HepG2 (cell line): ENCODE measurements around the gene FOXD2. TPM values are rescaled to one million over a fixed set of nuclear protein-coding genes. Genes with fewer than 3 reads are reported as not detected.

Experiments
- ATAC-seq: fragments of 200-7000 bp; cut with Tn5 transposase; 3 replicates; pipeline ENCODE4 v1.9.1; 2020; ENCODE audit warnings: mild to moderate bottlenecking, moderate library complexity
- BruUV-seq: library from RNA; stranded (reverse); fragments of 400-500 nt; replicated peaks from 2 replicates; lab custom pipeline; 2021; lab: Mats Ljungman, UMichigan
- CTCF ChIA-PET: fragments of 300-600 bp; formaldehyde crosslinking; extraction: SDS; loops from one replicate; lab custom pipeline; 2021; ENCODE audit warnings: low total read pairs, inconsistent platforms, low intra/inter-chr PET ratio; lab: Yijun Ruan, JAX
- POLR2A ChIA-PET: fragments of 350-600 bp; sonication (Branson Sonifier 250); formaldehyde crosslinking; loops from one replicate; lab custom pipeline; 2020; ENCODE audit warnings: antibody characterized with exemption, inconsistent platforms; lab: Yijun Ruan, JAX
- DNase-seq: peaks from one replicate; pipeline ENCODE4 v3.0.0-alpha.2; 2015; ENCODE audit warnings: low spot score
- FAIRE-seq: peaks from 3 replicates; lab custom pipeline; 2011; peaks lifted over from hg19 to GRCh38; lab: Jason Lieb, UNC
- H2AFZ ChIP-seq: one replicate; pipeline ENCODE4 v1.6.1; 2011; ENCODE audit warnings: low read length, inconsistent platforms
- H3K27ac ChIP-seq: fragments of 300-600 bp; 3 replicates; pipeline ENCODE4 v1.8.0; 2011; ENCODE audit warnings: mixed run types, mild to moderate bottlenecking, mixed read lengths, low read length, inconsistent platforms; ENCODE audit not compliant: insufficient read depth; ENCODE audit errors: extremely low read length
- H3K27me3 ChIP-seq, 2 experiments: fragments of 200-600 bp in 1 of 2; 2 replicates in 1 of 2; 3 replicates in 1 of 2; pipeline versions ENCODE4 v1.6.0 to v1.8.0; 2011; ENCODE audit warnings: low read length in 2 of 2, mild to moderate bottlenecking in 2 of 2, moderate library complexity in 2 of 2, inconsistent platforms in 1 of 2; ENCODE audit not compliant: insufficient read depth in 2 of 2, control insufficient read depth in 1 of 2
- H3K36me3 ChIP-seq, 2 experiments: fragments of 200-600 bp in 1 of 2; replicated peaks in 1 of 2; 2 replicates in 1 of 2; 3 replicates in 1 of 2; pipeline versions ENCODE4 v1.5.1 to v1.8.0; 2011; ENCODE audit warnings: low read length in 2 of 2, inconsistent platforms in 1 of 2; ENCODE audit not compliant: insufficient read depth in 2 of 2, control insufficient read depth in 1 of 2
- H3K4me1 ChIP-seq: 2 replicates; pipeline ENCODE4 v1.5.1; 2012; ENCODE audit warnings: low read length, inconsistent platforms; ENCODE audit not compliant: insufficient read depth
- H3K4me2 ChIP-seq: 2 replicates; pipeline ENCODE4 v1.6.0; 2011; ENCODE audit warnings: low read depth, low read length, inconsistent platforms
- H3K4me3 ChIP-seq, 3 experiments: fragments of 200-600 bp in 1 of 3; sonication (generic), shearing (Covaris generic) in 1 of 3; replicated peaks in 1 of 3; 2 replicates each; pipeline ENCODE4 v1.5.1; 2011 to 2016; ENCODE audit warnings: low read length in 3 of 3, inconsistent platforms in 2 of 3, low read depth in 2 of 3, mild to moderate bottlenecking in 2 of 3, control low read depth in 1 of 3, mixed read lengths in 1 of 3; ENCODE audit not compliant: insufficient read depth in 1 of 3
- H3K79me2 ChIP-seq: one replicate; pipeline ENCODE4 v1.6.1; 2011; ENCODE audit warnings: low read length, inconsistent platforms; ENCODE audit not compliant: insufficient read depth
- H3K9ac ChIP-seq: 2 replicates; pipeline ENCODE4 v1.6.0; 2011; ENCODE audit warnings: mild to moderate bottlenecking, low read depth, low read length, inconsistent platforms; ENCODE audit not compliant: insufficient read depth
- H3K9me3 ChIP-seq: 2 replicates; pipeline ENCODE4 v1.5.1; 2012; ENCODE audit warnings: mild to moderate bottlenecking, low read length
- H4K20me1 ChIP-seq: 2 replicates; pipeline ENCODE4 v1.6.0; 2011; ENCODE audit warnings: inconsistent platforms, mild to moderate bottlenecking, low read length, moderate library complexity; ENCODE audit not compliant: insufficient read depth
- GABPA ChIP-seq, 2 experiments: IDR thresholded peaks; 2 replicates each; pipeline ENCODE4 v1.6.1; 2011 to 2016; ENCODE audit warnings: low read depth in 2 of 2, low read length in 1 of 2, missing biosample characterization in 1 of 2, missing genetic modification characterization in 1 of 2
- HMG20B ChIP-seq: conservative IDR thresholded peaks from 2 replicates; pipeline ENCODE4 v1.6.1; 2016; ENCODE audit warnings: missing genetic modification reagents, missing compliant biosample characterization
- PAWR ChIP-seq: sonication (generic); formaldehyde crosslinking; IDR thresholded peaks from 2 replicates; pipeline ENCODE4 v1.4.0; 2020; ENCODE audit warnings: missing genetic modification reagents, mild to moderate bottlenecking, borderline replicate concordance
- RFX1 ChIP-seq: fragments of 450-650 bp; IDR thresholded peaks from 2 replicates; pipeline ENCODE4 v1.6.1; 2017
- TBP ChIP-seq: sonication (generic); formaldehyde crosslinking; IDR thresholded peaks from 2 replicates; pipeline ENCODE4 v1.5.0; 2020; ENCODE audit warnings: missing genetic modification reagents
- U2AF1 ChIP-seq: fragments of 200-400 bp; formaldehyde crosslinking; optimal IDR thresholded peaks from 2 replicates; pipeline ENCODE3; 2017; ENCODE audit warnings: mild to moderate bottlenecking, low read depth, low read length
- ZFX ChIP-seq: sonication (generic); formaldehyde crosslinking; IDR thresholded peaks from 2 replicates; pipeline ENCODE4 v1.4.0; 2020; ENCODE audit warnings: mild to moderate bottlenecking, low read depth, missing genetic modification reagents, moderate library complexity
- ZNF460 ChIP-seq: sonication (generic); formaldehyde crosslinking; IDR thresholded peaks from 2 replicates; pipeline ENCODE4 v1.5.1; 2020; ENCODE audit warnings: missing genetic modification reagents, mild to moderate bottlenecking, borderline replicate concordance
- ZNF549 ChIP-seq: sonication (generic); formaldehyde crosslinking; IDR thresholded peaks from 2 replicates; pipeline ENCODE4 v1.5.0; 2020; ENCODE audit warnings: missing genetic modification reagents
- ZNF674 ChIP-seq: sonication (generic); formaldehyde crosslinking; IDR thresholded peaks from 2 replicates; pipeline ENCODE4 v1.5.0; 2020; ENCODE audit warnings: low read depth, mild to moderate bottlenecking, missing genetic modification reagents
- ZZZ3 ChIP-seq: sonication (generic); formaldehyde crosslinking; IDR thresholded peaks from 2 replicates; pipeline ENCODE4 v1.4.0; 2020; ENCODE audit warnings: missing genetic modification reagents, mild to moderate bottlenecking, borderline replicate concordance
- WGBS: methylation state at CpG from one replicate; pipeline ENCODE4 v1.1.6; 2017; ENCODE audit warnings: low lambda C conversion rate; 5-methylcytosine and 5-hydroxymethylcytosine counted together
- in situ Hi-C: cut with HindIII; loops from 2 replicates; pipeline ENCODE4 v1.10.0; 2017; ENCODE audit warnings: low pct_unique_long_range_greater_than_20kb; ENCODE audit not compliant: extremely low pct_ligation_motif_present
- intact Hi-C: fragments of 100-400 bp; cut with micrococcal nuclease; formaldehyde crosslinking; loops from one replicate; pipeline ENCODE4 v1.10.0; 2022; ENCODE audit not compliant: unreplicated experiment
- polyA plus RNA-seq, 8 experiments: library from polyadenylated mRNA; depleted of rRNA in 3 of 8; stranded (reverse) in 7 of 8; unstranded in 1 of 8; fragments of >200 nt; fragmentation: Illumina TruSeq in 4 of 8; extraction: Trizol in 4 of 8; gene quantifications; 2 replicates each; pipeline versions ENCODE4 v1.2.1 to v1.2.3, GENCODE V29; 2011 to 2016; ENCODE audit warnings: low read depth in 4 of 8, missing spikeins in 1 of 8, mixed read lengths in 1 of 8; ENCODE audit not compliant: insufficient read depth in 1 of 8
- total RNA-seq, 5 experiments: library from RNA; depleted of rRNA; stranded (reverse); fragments of >200 nt; fragmentation: Illumina TruSeq; extraction: Trizol; gene quantifications; 2 replicates each; pipeline ENCODE4 v1.2.3, GENCODE V29; 2016; ENCODE audit warnings: low read depth in 1 of 5
- TF ChIP-seq, protein P1 (sequence below): sonication (generic); formaldehyde crosslinking; IDR thresholded peaks from 2 replicates; pipeline ENCODE4 v1.9.0; 2021; ENCODE audit warnings: missing genetic modification reagents, mild to moderate bottlenecking, borderline replicate concordance
- TF ChIP-seq, protein P2 (sequence below): sonication (generic); formaldehyde crosslinking; IDR thresholded peaks from 2 replicates; pipeline ENCODE4 v1.5.0; 2020; ENCODE audit warnings: missing genetic modification reagents
- TF ChIP-seq, protein P3 (sequence below): sonication (generic); formaldehyde crosslinking; IDR thresholded peaks from 2 replicates; pipeline ENCODE4 v1.5.1; 2020; ENCODE audit warnings: mild to moderate bottlenecking, missing genetic modification reagents, moderate library complexity
- TF ChIP-seq, protein P4 (sequence below), 2 experiments: fragments of 450-650 bp in 1 of 2; sonication (generic) in 1 of 2; formaldehyde crosslinking; IDR thresholded peaks; 2 replicates each; pipeline versions ENCODE4 v1.5.0 to v1.8.0; 2020 to 2022; ENCODE audit warnings: mild to moderate bottlenecking in 1 of 2, missing genetic modification reagents in 1 of 2

FOXD2 gene
- total and polyA plus RNA-seq, 2 of the 13 experiments (the other 11 are each of a cell fraction or from before 2014, with no cell fraction given) = 0.01 to 0.09 TPM

DNA sequence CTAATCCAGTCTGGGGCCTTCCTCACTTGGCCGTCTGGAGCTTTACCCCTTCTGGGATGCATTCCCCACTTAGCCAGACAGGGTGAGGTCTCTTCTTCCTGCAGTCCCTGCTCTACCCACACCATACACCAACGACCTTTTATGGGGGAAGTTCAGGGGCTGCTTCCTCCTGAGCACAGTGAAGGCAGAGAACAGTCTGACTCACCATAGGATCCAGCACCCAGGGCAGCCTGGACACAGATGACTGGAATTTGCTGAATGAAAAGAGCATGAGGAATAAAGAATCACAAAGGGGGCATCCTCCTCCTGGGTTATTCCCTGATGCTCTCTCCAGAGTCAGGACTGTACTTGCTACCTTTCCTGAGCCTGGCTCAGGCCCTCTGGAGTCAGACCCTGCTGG, 26.4 kb upstream of the FOXD2 start (continued):
- TF ChIP-seq, protein P1, sequence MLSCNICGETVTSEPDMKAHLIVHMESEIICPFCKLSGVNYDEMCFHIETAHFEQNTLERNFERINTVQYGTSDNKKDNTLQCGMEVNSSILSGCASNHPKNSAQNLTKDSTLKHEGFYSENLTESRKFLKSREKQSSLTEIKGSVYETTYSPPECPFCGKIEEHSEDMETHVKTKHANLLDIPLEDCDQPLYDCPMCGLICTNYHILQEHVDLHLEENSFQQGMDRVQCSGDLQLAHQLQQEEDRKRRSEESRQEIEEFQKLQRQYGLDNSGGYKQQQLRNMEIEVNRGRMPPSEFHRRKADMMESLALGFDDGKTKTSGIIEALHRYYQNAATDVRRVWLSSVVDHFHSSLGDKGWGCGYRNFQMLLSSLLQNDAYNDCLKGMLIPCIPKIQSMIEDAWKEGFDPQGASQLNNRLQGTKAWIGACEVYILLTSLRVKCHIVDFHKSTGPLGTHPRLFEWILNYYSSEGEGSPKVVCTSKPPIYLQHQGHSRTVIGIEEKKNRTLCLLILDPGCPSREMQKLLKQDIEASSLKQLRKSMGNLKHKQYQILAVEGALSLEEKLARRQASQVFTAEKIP = no peak
- TF ChIP-seq, all 625 proteins: peak for 0

DNA sequence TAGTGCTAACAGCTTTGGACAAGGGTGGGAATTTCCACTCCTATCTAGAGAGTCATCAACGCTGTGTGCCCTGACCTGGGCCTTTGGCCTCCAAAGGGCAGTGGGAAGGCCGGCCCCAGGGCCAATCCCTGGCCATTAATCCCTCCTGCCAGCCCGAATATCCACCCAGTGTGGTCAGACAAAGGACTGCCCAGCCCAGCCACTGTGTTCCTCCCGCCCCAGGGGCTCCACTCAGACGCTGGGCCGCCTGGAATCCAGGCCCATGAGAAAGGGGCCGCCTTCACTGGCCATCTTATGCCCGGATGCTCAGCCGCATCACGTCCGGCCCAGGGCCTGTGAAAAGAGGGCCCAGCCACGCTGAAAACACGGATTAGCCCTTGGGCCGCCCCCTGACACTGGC, 25.4 kb upstream of the FOXD2 start:
- ChIA-PET POLR2A (no interaction called here), CTCF (no interaction called here)
- no CpG with 5 or more reads among the region's 14 CpGs for WGBS
- in situ Hi-C loops (no loop called here), intact Hi-C loops (no loop called here)
- H3K4me2 ChIP-seq = peak overlapping the region; percentile 33
- H3K27me3 ChIP-seq = peaks cover 2 to 39% of the 10 kb centered on the region in 2 experiments; a peak in 4 of 5 replicates
- H3K9ac ChIP-seq = no peak overlapping the region
- ATAC-seq (peak; percentile 67), DNase-seq (no peak), FAIRE-seq (no peak)
- no peaks in the 10 kb centered on the region for H3K79me2 ChIP-seq
- no peaks in the 10 kb centered on the region for H4K20me1 ChIP-seq
- no peaks in the 10 kb centered on the region for H3K36me3 ChIP-seq
- peak overlapping the region in 1 of 3 experiments; percentile 25; a peak in 1 of 6 replicates for H3K4me3 ChIP-seq
- BruUV-seq = no TSS peak
- H3K27ac ChIP-seq = no peak overlapping the region
- no peaks in the 10 kb centered on the region for H3K9me3 ChIP-seq
- no peak overlapping the region for H2AFZ ChIP-seq
- H3K4me1 ChIP-seq = peaks cover 13% of the 10 kb centered on the region; the same call in 1 of the 2 replicates
- TF ChIP-seq, protein P2, sequence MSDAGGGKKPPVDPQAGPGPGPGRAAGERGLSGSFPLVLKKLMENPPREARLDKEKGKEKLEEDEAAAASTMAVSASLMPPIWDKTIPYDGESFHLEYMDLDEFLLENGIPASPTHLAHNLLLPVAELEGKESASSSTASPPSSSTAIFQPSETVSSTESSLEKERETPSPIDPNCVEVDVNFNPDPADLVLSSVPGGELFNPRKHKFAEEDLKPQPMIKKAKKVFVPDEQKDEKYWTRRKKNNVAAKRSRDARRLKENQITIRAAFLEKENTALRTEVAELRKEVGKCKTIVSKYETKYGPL (CRISPR knock-in tag) = no peak
- TF ChIP-seq PAWR (CRISPR knock-in tag) (no peak), U2AF1 (no peak), ZNF460 (CRISPR knock-in tag) (no peak), TBP (CRISPR knock-in tag) (no peak), ZNF549 (no peak), GABPA (IDR thresholded peaks at IDR 0.05; ENCODE audit: low read depth, low read length) (no peak), GABPA (CRISPR knock-in tag; IDR thresholded peaks at IDR 0.05; ENCODE audit: low read depth) (0 out of 2 replicates have a peak, but pooled peaks have one; percentile 32), ZZZ3 (no peak), HMG20B (CRISPR knock-in tag) (no peak), ZFX (CRISPR knock-in tag) (peak; percentile 36; the same call in 1 of the 2 replicates), ZNF674 (CRISPR knock-in tag) (no peak), RFX1 (no peak)
- TF ChIP-seq, protein P3, sequence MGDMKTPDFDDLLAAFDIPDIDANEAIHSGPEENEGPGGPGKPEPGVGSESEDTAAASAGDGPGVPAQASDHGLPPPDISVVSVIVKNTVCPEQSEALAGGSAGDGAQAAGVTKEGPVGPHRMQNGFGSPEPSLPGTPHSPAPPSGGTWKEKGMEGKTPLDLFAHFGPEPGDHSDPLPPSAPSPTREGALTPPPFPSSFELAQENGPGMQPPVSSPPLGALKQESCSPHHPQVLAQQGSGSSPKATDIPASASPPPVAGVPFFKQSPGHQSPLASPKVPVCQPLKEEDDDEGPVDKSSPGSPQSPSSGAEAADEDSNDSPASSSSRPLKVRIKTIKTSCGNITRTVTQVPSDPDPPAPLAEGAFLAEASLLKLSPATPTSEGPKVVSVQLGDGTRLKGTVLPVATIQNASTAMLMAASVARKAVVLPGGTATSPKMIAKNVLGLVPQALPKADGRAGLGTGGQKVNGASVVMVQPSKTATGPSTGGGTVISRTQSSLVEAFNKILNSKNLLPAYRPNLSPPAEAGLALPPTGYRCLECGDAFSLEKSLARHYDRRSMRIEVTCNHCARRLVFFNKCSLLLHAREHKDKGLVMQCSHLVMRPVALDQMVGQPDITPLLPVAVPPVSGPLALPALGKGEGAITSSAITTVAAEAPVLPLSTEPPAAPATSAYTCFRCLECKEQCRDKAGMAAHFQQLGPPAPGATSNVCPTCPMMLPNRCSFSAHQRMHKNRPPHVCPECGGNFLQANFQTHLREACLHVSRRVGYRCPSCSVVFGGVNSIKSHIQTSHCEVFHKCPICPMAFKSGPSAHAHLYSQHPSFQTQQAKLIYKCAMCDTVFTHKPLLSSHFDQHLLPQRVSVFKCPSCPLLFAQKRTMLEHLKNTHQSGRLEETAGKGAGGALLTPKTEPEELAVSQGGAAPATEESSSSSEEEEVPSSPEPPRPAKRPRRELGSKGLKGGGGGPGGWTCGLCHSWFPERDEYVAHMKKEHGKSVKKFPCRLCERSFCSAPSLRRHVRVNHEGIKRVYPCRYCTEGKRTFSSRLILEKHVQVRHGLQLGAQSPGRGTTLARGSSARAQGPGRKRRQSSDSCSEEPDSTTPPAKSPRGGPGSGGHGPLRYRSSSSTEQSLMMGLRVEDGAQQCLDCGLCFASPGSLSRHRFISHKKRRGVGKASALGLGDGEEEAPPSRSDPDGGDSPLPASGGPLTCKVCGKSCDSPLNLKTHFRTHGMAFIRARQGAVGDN = 0 out of 2 replicates have a peak, but pooled peaks have one; percentile 31
- TF ChIP-seq, protein P4, sequence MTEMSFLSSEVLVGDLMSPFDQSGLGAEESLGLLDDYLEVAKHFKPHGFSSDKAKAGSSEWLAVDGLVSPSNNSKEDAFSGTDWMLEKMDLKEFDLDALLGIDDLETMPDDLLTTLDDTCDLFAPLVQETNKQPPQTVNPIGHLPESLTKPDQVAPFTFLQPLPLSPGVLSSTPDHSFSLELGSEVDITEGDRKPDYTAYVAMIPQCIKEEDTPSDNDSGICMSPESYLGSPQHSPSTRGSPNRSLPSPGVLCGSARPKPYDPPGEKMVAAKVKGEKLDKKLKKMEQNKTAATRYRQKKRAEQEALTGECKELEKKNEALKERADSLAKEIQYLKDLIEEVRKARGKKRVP (CRISPR knock-in tag; IDR thresholded peaks at IDR 0.05) = no peak
